WERI-Rb-1 (cell line): Measurements from ENCODE around the gene EGLN1.
"Not testable (repeated sequence)": the region's sequence is repeated elsewhere in the genome, so short reads cannot be mapped to it uniquely, and the experiment has no call there.

Experiments used
- DNase-seq: peaks from one replicate; pipeline ENCODE4 v3.0.0-alpha.2; 2020
- H3K27ac ChIP-seq: fragments of 250-450 bp; sonication (Bioruptor Pico); 2 replicates; pipeline ENCODE4 v1.5.1; 2020; ENCODE audit warnings: mild to moderate bottlenecking, moderate library complexity
- H3K27me3 ChIP-seq: fragments of 250-450 bp; sonication (Bioruptor Pico); 2 replicates; pipeline ENCODE4 v1.5.1; 2021; ENCODE audit warnings: mild to moderate bottlenecking, low read depth, moderate library complexity; ENCODE audit not compliant: insufficient read depth, severe bottlenecking
- H3K36me3 ChIP-seq: fragments of 250-450 bp; sonication (Bioruptor Pico); 2 replicates; pipeline ENCODE4 v1.5.1; 2020; ENCODE audit warnings: mild to moderate bottlenecking, moderate library complexity
- H3K4me3 ChIP-seq: 2 replicates; pipeline ENCODE4 v1.5.1; 2011; ENCODE audit warnings: low read depth, mild to moderate bottlenecking, control low read depth, low read length
- H3K9me3 ChIP-seq: fragments of 250-450 bp; sonication (Bioruptor Pico); 2 replicates; pipeline ENCODE4 v1.5.1; 2021; ENCODE audit warnings: mild to moderate bottlenecking, moderate library complexity; ENCODE audit not compliant: severe bottlenecking
- CTCF ChIP-seq: IDR thresholded peaks from 2 replicates; pipeline ENCODE4 v1.5.1; 2011; ENCODE audit warnings: low read depth, mild to moderate bottlenecking, control low read depth, inconsistent platforms, low read length

The EGLN1 gene

GRCh38 chr1:231431665-231432415 lies 9.8 kb upstream of the EGLN1 start:
- H3K4me3 ChIP-seq: no peak overlapping the region
- no peak for DNase-seq
- no peak for TF ChIP-seq CTCF
- no peaks in the 10 kb centered on the region for H3K36me3 ChIP-seq
- H3K27ac ChIP-seq: no peak overlapping the region
- no peaks in the 10 kb centered on the region for H3K9me3 ChIP-seq
- H3K27me3 ChIP-seq: no peaks in the 10 kb centered on the region

- H3K4me3 ChIP-seq, DNase-seq, H3K27ac ChIP-seq, H3K9me3 ChIP-seq, H3K36me3 ChIP-seq, H3K27me3 ChIP-seq: not testable (repeated sequence)
Observed at GRCh38 chr1:231430678-231431352, 8.7 kb upstream of the EGLN1 start.

- H3K27ac ChIP-seq: no peak overlapping the region
- H3K4me3 ChIP-seq: no peak overlapping the region
- no peaks in the 10 kb centered on the region for H3K36me3 ChIP-seq
- no peak for DNase-seq
- TF ChIP-seq CTCF: no peak
- no peaks in the 10 kb centered on the region for H3K9me3 ChIP-seq
- no peaks in the 10 kb centered on the region for H3K27me3 ChIP-seq
Observed at GRCh38 chr1:231428377-231428776, 6.3 kb upstream of the EGLN1 start.

GRCh38 chr1:231424950-231425805 lies 3.1 kb upstream of the EGLN1 start:
- Histone ChIP-seq H3K4me3 (no peak overlapping the region), H3K36me3 (no peaks in the 10 kb centered on the region), H3K27ac (no peak overlapping the region), H3K9me3 (no peaks in the 10 kb centered on the region), H3K27me3 (peaks cover 5% of the 10 kb centered on the region)
- TF ChIP-seq CTCF: no peak
- DNase-seq: no peak

GRCh38 chr1:231423648-231424047 lies 1.6 kb upstream of the EGLN1 start:
- H3K4me3 ChIP-seq: no peak overlapping the region
- TF ChIP-seq CTCF: no peak

GRCh38 chr1:231422798-231423309 lies 767 bp upstream of the EGLN1 start:
- no peaks in the 10 kb centered on the region for H3K36me3 ChIP-seq
- H3K27me3 ChIP-seq: peaks cover 8% of the 10 kb centered on the region
- peak overlapping the region; percentile 58 for H3K4me3 ChIP-seq
- no peak for DNase-seq
- TF ChIP-seq CTCF: no peak
- H3K9me3 ChIP-seq: no peaks in the 10 kb centered on the region
- peak overlapping the region; percentile 85 for H3K27ac ChIP-seq

More at GRCh38 chr1:231423648-231424047, 1.6 kb upstream of the EGLN1 start:
- Histone ChIP-seq H3K36me3 (no peaks in the 10 kb centered on the region), H3K9me3 (no peaks in the 10 kb centered on the region), H3K27ac (no peak overlapping the region), H3K27me3 (peaks cover 8% of the 10 kb centered on the region)
- no peak for DNase-seq
